HG03039 (cell line): ENCODE measurements around the gene CUEDC2.

Source experiments
- ATAC-seq: cut with Tn5 transposase; IDR thresholded peaks from one replicate; pipeline ENCODE4 v1.9.1; 2021; ENCODE audit warnings: mild to moderate bottlenecking, moderate library complexity; ENCODE audit not compliant: unreplicated experiment

Gene CUEDC2

GRCh38 chr10:102411341-102412255 lies 20.8 kb downstream of the CUEDC2 start:
- no peak for ATAC-seq

- ATAC-seq: no peak
Measured at GRCh38 chr10:102410429-102411073, 21.8 kb downstream of the CUEDC2 start.

GRCh38 chr10:102409604-102410428 lies 22.6 kb downstream of the CUEDC2 start:
- ATAC-seq: no peak

- ATAC-seq: no peak
Measured at GRCh38 chr10:102408728-102409603, 23.4 kb downstream of the CUEDC2 start.

- no peak for ATAC-seq
Measured at GRCh38 chr10:102408131-102408727, 24.1 kb downstream of the CUEDC2 start.

- no peak for ATAC-seq
Measured at GRCh38 chr10:102407425-102408130, 24.8 kb downstream of the CUEDC2 start.

GRCh38 chr10:102406815-102407214 lies 25.6 kb downstream of the CUEDC2 start:
- no peak for ATAC-seq

- no peak for ATAC-seq
Measured at GRCh38 chr10:102405632-102406031, 26.7 kb downstream of the CUEDC2 start.

GRCh38 chr10:102405108-102405571 lies 27.2 kb downstream of the CUEDC2 start:
- no peak for ATAC-seq

- no peak for ATAC-seq
Measured at GRCh38 chr10:102404361-102405107, 27.8 kb downstream of the CUEDC2 start.

GRCh38 chr10:102403115-102403514 lies 29.3 kb downstream of the CUEDC2 start:
- ATAC-seq: no peak

GRCh38 chr10:102402512-102402896 lies 29.9 kb downstream of the CUEDC2 start:
- ATAC-seq: no peak

- ATAC-seq: no peak
Measured at GRCh38 chr10:102401735-102402511, 30.5 kb downstream of the CUEDC2 start.

GRCh38 chr10:102401342-102401654 lies 31.1 kb downstream of the CUEDC2 start:
- no peak for ATAC-seq

- ATAC-seq: no peak
Measured at GRCh38 chr10:102400598-102401341, 31.6 kb downstream of the CUEDC2 start.

- ATAC-seq: no peak
Measured at GRCh38 chr10:102400076-102400475, 32.3 kb downstream of the CUEDC2 start.
